ENCODE data around the gene RPS19.
A peak's percentile ranks its signal among the peaks of the same experiment; 100 is the strongest.

GRCh38 chr19:41910240-41910991, 50.4 kb downstream of the RPS19 start:
- TF ChIP-seq POLR2A (IDR thresholded peaks at IDR 0.05; ENCODE audit: low read depth, low read length) (peak; percentile 71; the same call in 1 of the 2 replicates), CTCF (IDR thresholded peaks at IDR 0.05 in 2 of 3, conservative IDR thresholded peaks at IDR 0.05 in 1 of 3; ENCODE audit: control insufficient read depth in 2 of 3, extremely low read depth in 1 of 3, insufficient read depth in 1 of 3, low read depth in 3 of 3, low read length in 3 of 3) (no peak), KLF5 (IDR thresholded peaks at IDR 0.05; ENCODE audit: partially characterized antibody) (no peak), BRCA1 (IDR thresholded peaks at IDR 0.05; ENCODE audit: low read depth, low read length) (no peak)

Data from GM12878 (cell line).